Subcutaneous abdominal adipose tissue (tissue), 5 donors: Measurements from ENCODE around the gene ACP7.

Experiments
- H3K27ac ChIP-seq: one replicate; pipeline ENCODE4 v1.7.0; 2013; ENCODE audit warnings: low read depth, mild to moderate bottlenecking, inconsistent platforms, low read length, moderate library complexity
- H3K27me3 ChIP-seq, 5 donors: one replicate each; pipeline ENCODE4 v1.7.0; 2013; ENCODE audit warnings: low read length in 5 of 5, inconsistent platforms in 1 of 5; ENCODE audit not compliant: control insufficient read depth in 5 of 5, insufficient read depth in 4 of 5
- H3K36me3 ChIP-seq, 5 donors: one replicate each; pipeline ENCODE4 v1.7.0; 2013; ENCODE audit warnings: low read length in 5 of 5; ENCODE audit not compliant: control insufficient read depth in 5 of 5, insufficient read depth in 5 of 5
- H3K4me1 ChIP-seq, 5 donors: one replicate each; pipeline ENCODE4 v1.7.0; 2013; ENCODE audit warnings: low read length in 5 of 5, mild to moderate bottlenecking in 3 of 5, moderate library complexity in 1 of 5; ENCODE audit not compliant: control insufficient read depth in 5 of 5, insufficient read depth in 5 of 5
- H3K4me3 ChIP-seq, 5 donors: one replicate each; pipeline ENCODE4 v1.7.0; 2013; ENCODE audit warnings: low read length in 5 of 5, low read depth in 1 of 5
- H3K9ac ChIP-seq, 5 donors: one replicate each; pipeline ENCODE4 v1.7.0; 2013; ENCODE audit warnings: low read length in 5 of 5, mild to moderate bottlenecking in 4 of 5, moderate library complexity in 3 of 5
- H3K9me3 ChIP-seq, 5 donors: one replicate each; pipeline ENCODE4 v1.7.0; 2013; ENCODE audit warnings: low read length in 5 of 5; ENCODE audit not compliant: control insufficient read depth in 5 of 5
- donor health status: healthy.
- donor health status: healthy.
- donor health status: healthy.
- donor health status: healthy.
- donor health status: healthy.

ACP7 gene

DNA sequence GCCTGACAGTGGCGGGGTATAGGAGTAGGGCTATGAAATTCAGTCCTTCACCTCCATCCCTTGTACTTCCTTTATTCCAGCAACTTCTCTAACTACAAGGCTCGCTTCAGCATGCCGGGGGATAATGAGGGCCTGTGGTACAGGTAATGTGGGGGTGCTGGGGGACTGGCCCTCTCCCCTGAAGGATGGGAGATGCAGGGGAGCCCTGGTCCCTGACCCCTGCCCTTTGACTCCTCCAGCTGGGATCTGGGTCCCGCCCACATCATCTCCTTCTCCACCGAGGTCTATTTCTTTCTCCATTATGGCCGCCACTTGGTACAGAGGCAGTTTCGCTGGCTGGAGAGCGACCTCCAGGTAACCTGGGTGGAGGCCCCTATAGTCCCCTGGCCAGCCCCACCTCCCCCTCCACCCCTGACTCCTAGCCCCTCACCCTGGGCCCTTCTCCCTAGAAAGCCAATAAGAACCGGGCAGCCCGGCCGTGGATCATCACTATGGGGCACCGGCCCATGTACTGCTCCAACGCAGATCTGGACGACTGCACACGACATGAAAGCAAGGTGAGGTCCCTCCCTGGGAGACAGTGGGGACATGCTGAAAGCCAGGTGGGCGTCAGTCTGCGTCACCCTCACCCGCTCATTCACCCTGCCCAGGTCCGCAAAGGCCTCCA lies 16.5 kb downstream of the ACP7 start:
- no peaks in the 10 kb centered on the region for H3K9me3 ChIP-seq
- H3K27me3 ChIP-seq, result peaks cover 11 to 23% (median 14%) of the 10 kb centered on the region in 5 donors
- H3K27ac ChIP-seq, result no peak overlapping the region
- no peak overlapping the region for H3K4me3 ChIP-seq
- no peaks in the 10 kb centered on the region for H3K36me3 ChIP-seq
- no peak overlapping the region for H3K9ac ChIP-seq
- H3K4me1 ChIP-seq, result no peaks in the 10 kb centered on the region

- Histone ChIP-seq H3K9me3 (no peaks in the 10 kb centered on the region), H3K36me3 (no peaks in the 10 kb centered on the region), H3K27me3 (peaks cover 9 to 19% (median 14%) of the 10 kb centered on the region in 5 donors), H3K27ac (no peak overlapping the region), H3K9ac (no peak overlapping the region), H3K4me1 (no peaks in the 10 kb centered on the region), H3K4me3 (no peak overlapping the region)
Observed at GRCh38 chr19:39103151-39103550, 19.0 kb downstream of the ACP7 start.

DNA sequence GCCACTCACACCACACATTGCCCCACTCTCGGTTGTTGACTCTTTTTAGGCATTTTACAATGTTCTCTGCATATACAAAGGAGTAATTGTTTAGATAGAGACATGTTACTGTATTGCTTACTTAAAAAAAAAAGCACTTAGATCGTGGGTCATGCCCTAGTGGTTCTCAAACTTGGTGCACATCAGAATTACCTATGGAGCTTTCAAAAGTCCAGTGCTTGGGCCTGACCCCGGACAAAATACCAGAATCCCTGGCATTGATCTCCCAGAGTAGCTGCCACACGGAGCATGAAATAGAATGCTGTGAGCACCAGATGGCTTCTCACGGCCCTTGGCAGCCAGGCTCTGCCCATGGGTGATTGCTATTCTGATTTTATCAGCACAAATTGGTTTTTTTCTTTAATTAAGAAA lies 20.0 kb downstream of the ACP7 start:
- H3K36me3 ChIP-seq, result no peaks in the 10 kb centered on the region
- H3K27ac ChIP-seq, result no peak overlapping the region
- no peaks in the 10 kb centered on the region for H3K9me3 ChIP-seq
- peaks cover 1 to 11% (median 7%) of the 10 kb centered on the region in 5 donors for H3K27me3 ChIP-seq
- no peak overlapping the region for H3K9ac ChIP-seq
- no peaks in the 10 kb centered on the region for H3K4me1 ChIP-seq
- no peak overlapping the region for H3K4me3 ChIP-seq

- H3K4me3 ChIP-seq, result no peak overlapping the region
- no peak overlapping the region for H3K9ac ChIP-seq
- H3K4me1 ChIP-seq, result no peaks in the 10 kb centered on the region
- H3K36me3 ChIP-seq, result no peaks in the 10 kb centered on the region
- no peak overlapping the region for H3K27ac ChIP-seq
- H3K9me3 ChIP-seq, result no peaks in the 10 kb centered on the region
- H3K27me3 ChIP-seq, result peaks cover 0 to 9% (median 4%) of the 10 kb centered on the region in 5 donors
Observed at GRCh38 chr19:39106194-39106593, 22.0 kb downstream of the ACP7 start.

DNA sequence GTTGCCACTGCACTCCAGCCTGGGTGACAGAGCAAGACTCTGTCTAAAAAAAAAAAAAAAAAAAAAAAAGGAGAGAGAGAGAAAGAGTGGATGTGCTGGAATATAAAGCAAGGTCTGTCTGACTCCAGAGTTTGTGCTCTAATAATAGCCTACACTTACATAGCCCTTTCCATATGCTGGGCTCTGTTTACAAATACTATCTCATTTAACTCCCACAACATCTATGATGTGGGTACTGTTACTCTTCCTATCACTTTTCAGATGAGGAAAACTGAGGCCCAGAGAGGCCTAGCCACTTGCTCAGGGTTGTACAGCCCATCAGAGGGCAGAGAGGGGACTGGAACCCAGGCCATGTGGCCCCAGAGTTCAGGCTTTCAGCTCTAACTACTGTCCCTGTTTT lies 25.5 kb downstream of the ACP7 start:
- Histone ChIP-seq H3K27me3 (peaks cover 4 to 19% (median 16%) of the 10 kb centered on the region in 5 donors), H3K9me3 (no peaks in the 10 kb centered on the region), H3K4me1 (no peaks in the 10 kb centered on the region)

GRCh38 chr19:39110263-39110967 lies 26.2 kb downstream of the ACP7 start:
- Histone ChIP-seq H3K36me3 (no peaks in the 10 kb centered on the region), H3K9ac (no peak overlapping the region), H3K27me3 (peaks cover 4 to 19% (median 16%) of the 10 kb centered on the region in 5 donors), H3K4me3 (no peak overlapping the region), H3K27ac (no peak overlapping the region), H3K9me3 (no peaks in the 10 kb centered on the region), H3K4me1 (no peaks in the 10 kb centered on the region)

More for the DNA sequence above, 25.5 kb downstream of the ACP7 start:
- H3K36me3 ChIP-seq, result no peaks in the 10 kb centered on the region
- no peak overlapping the region for H3K4me3 ChIP-seq
- H3K27ac ChIP-seq, result no peak overlapping the region
- no peak overlapping the region for H3K9ac ChIP-seq

DNA sequence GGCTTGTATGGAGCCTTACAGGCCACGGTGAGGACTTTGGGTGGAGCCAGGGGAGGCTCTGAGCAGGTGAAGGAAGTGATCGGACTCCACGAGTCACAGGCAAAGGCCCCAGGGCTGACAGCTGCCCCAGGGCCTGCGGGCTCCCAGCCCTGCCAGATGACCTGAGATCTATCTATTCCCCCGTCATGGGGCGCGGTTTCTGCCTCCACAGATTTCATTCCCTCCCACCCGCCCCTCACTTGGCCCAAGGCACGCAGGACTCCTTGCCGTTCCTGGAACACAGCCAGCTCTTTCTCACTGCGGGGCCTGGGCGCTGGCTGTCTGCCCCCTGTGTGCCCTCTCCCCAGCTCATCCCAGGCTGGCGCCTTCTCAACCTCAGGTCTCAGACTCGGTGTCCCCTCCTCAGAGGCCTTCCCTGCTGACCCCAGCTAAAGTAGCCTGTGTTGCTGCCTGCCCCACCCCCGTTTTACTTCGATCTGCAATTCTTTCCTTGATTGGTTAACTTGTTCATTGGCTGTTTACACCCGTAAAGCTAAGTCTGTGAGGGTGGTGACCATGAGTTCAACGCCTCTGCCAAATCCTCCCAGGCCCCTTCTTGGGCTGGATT lies 27.5 kb downstream of the ACP7 start:
- Histone ChIP-seq H3K27ac (no peak overlapping the region), H3K4me3 (no peak overlapping the region), H3K9ac (no peak overlapping the region), H3K9me3 (no peaks in the 10 kb centered on the region), H3K36me3 (no peaks in the 10 kb centered on the region), H3K27me3 (peaks cover 4 to 19% (median 15%) of the 10 kb centered on the region in 5 donors), H3K4me1 (no peaks in the 10 kb centered on the region)

DNA sequence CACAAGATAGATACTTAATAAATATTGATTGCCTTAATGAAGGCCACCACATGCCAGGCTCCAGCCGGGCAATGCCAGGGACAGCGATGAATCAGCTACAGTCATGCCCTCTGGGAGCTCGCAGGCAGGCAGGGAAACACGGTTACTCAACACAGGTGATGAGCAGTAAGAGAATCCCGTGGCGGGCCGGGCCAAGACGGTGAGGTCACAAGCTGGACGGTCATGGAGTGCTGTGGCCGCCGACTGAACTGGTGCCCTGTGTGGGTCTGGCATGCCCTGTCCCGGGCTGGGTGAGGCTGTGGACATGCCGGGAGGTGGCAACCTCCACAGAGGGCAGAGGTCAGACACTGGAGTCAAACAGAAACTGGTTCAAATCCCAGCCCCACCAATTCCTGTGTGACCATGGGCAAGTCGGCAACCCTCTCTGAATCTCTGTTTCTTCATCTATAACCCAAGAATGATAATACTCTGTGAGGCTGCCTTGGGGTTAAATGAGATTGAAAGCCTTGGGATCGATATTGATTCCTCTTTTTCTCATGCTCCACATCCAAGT lies 28.2 kb downstream of the ACP7 start:
- no peak overlapping the region for H3K27ac ChIP-seq
- no peaks in the 10 kb centered on the region for H3K4me1 ChIP-seq
- H3K9ac ChIP-seq, result no peak overlapping the region
- no peaks in the 10 kb centered on the region for H3K36me3 ChIP-seq
- H3K9me3 ChIP-seq, result no peaks in the 10 kb centered on the region
- H3K4me3 ChIP-seq, result no peak overlapping the region
- H3K27me3 ChIP-seq, result peaks cover 4 to 19% (median 12%) of the 10 kb centered on the region in 5 donors

DNA sequence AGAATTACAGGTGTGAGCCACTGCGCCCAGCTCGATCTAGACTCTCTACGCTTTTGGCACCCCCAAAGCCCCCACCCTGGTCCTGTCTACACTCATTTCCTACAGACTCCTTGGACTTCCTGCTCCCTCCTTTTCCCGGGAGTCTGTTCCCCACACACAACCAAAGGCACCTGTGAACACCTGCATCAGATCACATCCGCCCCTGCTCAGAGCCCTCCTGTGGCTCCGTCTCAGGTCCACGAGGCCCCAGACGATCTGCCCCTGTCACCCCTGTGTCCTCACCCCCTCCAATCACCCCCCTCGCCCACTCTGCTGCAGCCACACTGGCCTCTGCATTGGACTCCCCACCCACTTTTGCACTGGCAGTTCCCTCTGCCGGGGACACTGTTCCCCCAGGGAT lies 29.0 kb downstream of the ACP7 start:
- H3K27me3 ChIP-seq, result peaks cover 4 to 19% (median 12%) of the 10 kb centered on the region in 5 donors
- no peaks in the 10 kb centered on the region for H3K4me1 ChIP-seq
- no peaks in the 10 kb centered on the region for H3K9me3 ChIP-seq
- H3K4me3 ChIP-seq, result no peak overlapping the region
- H3K27ac ChIP-seq, result no peak overlapping the region
- H3K9ac ChIP-seq, result no peak overlapping the region
- H3K36me3 ChIP-seq, result no peaks in the 10 kb centered on the region
